ENCODE data around the gene RBM24. TPM values are rescaled to one million over a fixed set of nuclear protein-coding genes. Genes with fewer than 3 reads are reported as not detected.

RBM24 gene
- total and polyA plus RNA-seq, 2 of the 4 experiments (the other 2 are of a cell fraction), result 4.1 to 6.6 TPM

DNA sequence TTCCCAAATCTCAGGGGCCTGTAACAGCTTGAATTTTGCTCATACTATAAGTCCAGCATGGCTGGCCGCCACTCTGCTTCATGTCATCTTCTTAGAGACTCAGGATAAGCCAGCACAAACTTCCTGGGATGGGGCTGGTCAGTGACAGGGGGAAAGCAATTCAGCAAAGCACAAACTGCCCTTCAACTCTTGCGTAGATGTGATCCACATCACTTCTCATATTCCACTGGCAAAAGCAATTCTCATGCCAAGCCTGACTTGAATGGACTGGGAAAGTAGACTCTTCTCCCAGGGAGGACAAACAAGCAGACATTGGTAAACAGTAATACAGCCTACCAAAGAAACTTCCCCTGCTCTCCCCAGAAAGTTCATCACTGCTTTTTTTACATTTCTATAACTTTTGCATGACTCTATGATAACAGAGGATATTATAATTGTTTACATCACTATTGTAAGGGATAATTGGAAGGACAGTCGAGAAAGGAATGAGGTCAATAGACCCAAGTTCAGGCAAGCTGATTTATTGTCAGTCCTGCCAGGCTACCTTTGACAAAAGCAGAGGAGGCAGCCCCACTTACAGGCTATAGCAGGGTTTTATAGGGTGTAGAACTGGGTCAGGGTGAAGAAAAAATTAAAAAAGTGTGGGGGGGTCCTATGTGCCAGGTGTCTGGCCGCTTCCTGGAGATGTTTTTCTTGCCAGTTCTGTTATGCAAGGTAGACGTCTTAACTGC lies 37.4 kb downstream of the RBM24 start:
- Histone ChIP-seq H2AK5ac (ENCODE audit: low read depth, low read length) (no peak overlapping the region), H3K18ac (ENCODE audit: low read depth, low read length) (no peak overlapping the region), H3K4me1 (ENCODE audit: control insufficient read depth, insufficient read depth, low read length) (no peaks in the 10 kb centered on the region), H2BK20ac (ENCODE audit: low read depth, low read length) (no peak overlapping the region), H4K91ac (ENCODE audit: insufficient read depth, low read depth, low read length) (no peak overlapping the region), H2BK5ac (ENCODE audit: low read depth, low read length, poor library complexity, severe bottlenecking) (no peak overlapping the region), H3K27ac (ENCODE audit: insufficient read depth, low read length) (no peak overlapping the region), H3K79me1 (ENCODE audit: low read depth in 1 of 2, low read length in 2 of 2) (no peaks in the 10 kb centered on the region), H3K9me3 (ENCODE audit: control insufficient read depth, insufficient read depth, low read length) (peaks cover 3% of the 10 kb centered on the region; the same call in 1 of the 2 replicates), H3K4me2 (ENCODE audit: low read depth, low read length) (no peak overlapping the region), H3K27me3 (ENCODE audit: control insufficient read depth, insufficient read depth, low read length) (peaks cover 14% of the 10 kb centered on the region), H3K4me3 (ENCODE audit: insufficient read depth, low read depth, low read length) (no peak overlapping the region), H2AFZ (replicated peaks; ENCODE audit: low read length, poor library complexity) (no peak overlapping the region), H2BK120ac (ENCODE audit: low read depth, low read length) (no peak overlapping the region), H3K9me1 (ENCODE audit: insufficient read depth, low read length) (no peaks in the 10 kb centered on the region), H2BK15ac (ENCODE audit: low read depth, low read length) (no peak overlapping the region), H3K56ac (ENCODE audit: extremely low read depth, insufficient read depth, low read length) (no peak overlapping the region), H4K20me1 (ENCODE audit: insufficient read depth, low read length) (no peaks in the 10 kb centered on the region), H3K14ac (replicated peaks; ENCODE audit: low read depth, low read length) (no peak overlapping the region), H3K4ac (ENCODE audit: low read depth, low read length) (no peak overlapping the region), H3K36me3 (ENCODE audit: control insufficient read depth, insufficient read depth, low read length) (no peaks in the 10 kb centered on the region), H4K5ac (ENCODE audit: low read depth, low read length) (no peak overlapping the region), H2AK9ac (replicated peaks; ENCODE audit: low read depth, low read length, poor library complexity) (no peak overlapping the region), H3K23ac (ENCODE audit: low read depth, low read length) (no peak overlapping the region), H4K8ac (ENCODE audit: low read depth in 2 of 2, low read length in 2 of 2) (no peak overlapping the region), H3K9ac (ENCODE audit: low read depth, low read length) (no peak overlapping the region)
- ATAC-seq (ENCODE audit: low read depth) (no peak), DNase-seq (no peak)
- ChIA-PET POLR2A (ENCODE audit: unreplicated experiment) (no interaction called here), CTCF (no interaction called here)
- no TSS peak for BruUV-seq (replicated peaks)
- TF ChIP-seq ELK1 (IDR thresholded peaks at IDR 0.05; ENCODE audit: borderline replicate concordance, low read depth, low read length) (no peak), POLR2A (IDR thresholded peaks at IDR 0.05; ENCODE audit: low read depth, low read length) (no peak), MAZ (IDR thresholded peaks at IDR 0.05; ENCODE audit: borderline replicate concordance, low read depth, low read length) (no peak), RFX5 (IDR thresholded peaks at IDR 0.05; ENCODE audit: low read depth, low read length) (no peak), RAD21 (IDR thresholded peaks at IDR 0.05; ENCODE audit: low read length) (no peak), NFE2L2 (IDR thresholded peaks at IDR 0.05; ENCODE audit: low read depth, low read length) (no peak), SMC3 (IDR thresholded peaks at IDR 0.05; ENCODE audit: low read depth, low read length) (no peak), CTCF (conservative IDR thresholded peaks at IDR 0.05; ENCODE audit: low read depth, low read length) (no peak), CHD1 (IDR thresholded peaks at IDR 0.05; ENCODE audit: low read depth, low read length) (no peak), BHLHE40 (IDR thresholded peaks at IDR 0.05; ENCODE audit: low read depth, low read length) (no peak), CEBPB (IDR thresholded peaks at IDR 0.05; ENCODE audit: low read depth, low read length) (no peak), FOS (IDR thresholded peaks at IDR 0.05; ENCODE audit: low read depth, low read length) (no peak), MXI1 (IDR thresholded peaks at IDR 0.05; ENCODE audit: borderline replicate concordance, low read depth, low read length) (no peak)
- dilution Hi-C loops (cut with HindIII; ENCODE audit: low sequenced_read_pairs, unreplicated experiment), result no loop called here
- WGBS, 2 experiments (ENCODE audit: extremely low coverage in 2 of 2, insufficient read length in 1 of 2), result no CpG with 5 or more reads among the region's 5 CpGs
- in situ Hi-C loops (cut with MboI; ENCODE audit: low sequenced_read_pairs), result no loop called here
- intact Hi-C loops (cut with micrococcal nuclease), result no loop called here
